ENCODE measurements around the gene FOXRED2.
A peak's percentile ranks its signal among the peaks of the same experiment; 100 is the strongest.
"Not testable (repeated sequence)": the region's sequence is repeated elsewhere in the genome, so short reads cannot be mapped to it uniquely, and the experiment has no call there.

The FOXRED2 gene

GRCh38 chr22:36532466-36532865 is 25.6 kb upstream of the FOXRED2 start:
- TF ChIP-seq CTCF (IDR thresholded peaks at IDR 0.05; ENCODE audit: extremely low read depth, missing control alignments): no peak

GRCh38 chr22:36528795-36529751 is 22.2 kb upstream of the FOXRED2 start, which contains the start of gene EIF3D:
EIF3D (minus strand) TSS chr22:36529166; CDS start chr22:36526121, 3,045 bp downstream.
- TF ChIP-seq CTCF (IDR thresholded peaks at IDR 0.05; ENCODE audit: extremely low read depth, missing control alignments): no peak

More at GRCh38 chr22:36532466-36532865, 25.6 kb upstream of the FOXRED2 start:
- DNase-seq (ENCODE audit: low spot score): no peak

GRCh38 chr22:36528341-36528740 is 21.5 kb upstream of the FOXRED2 start:
- TF ChIP-seq CTCF (IDR thresholded peaks at IDR 0.05; ENCODE audit: extremely low read depth, missing control alignments): no peak
- DNase-seq (ENCODE audit: low spot score): no peak

More at GRCh38 chr22:36528795-36529751, 22.2 kb upstream of the FOXRED2 start, which contains the start of gene EIF3D:
- peak; percentile 89 for DNase-seq (ENCODE audit: low spot score)

- DNase-seq (ENCODE audit: low spot score): no peak
- no peak for TF ChIP-seq CTCF (IDR thresholded peaks at IDR 0.05; ENCODE audit: extremely low read depth, missing control alignments)
Observed at GRCh38 chr22:36522662-36523061, 15.8 kb upstream of the FOXRED2 start.

- no peak for TF ChIP-seq CTCF (IDR thresholded peaks at IDR 0.05; ENCODE audit: extremely low read depth, missing control alignments)
- no peak for DNase-seq (ENCODE audit: low spot score)
Observed at GRCh38 chr22:36520423-36520822, 13.6 kb upstream of the FOXRED2 start.

GRCh38 chr22:36519906-36520305 is 13.1 kb upstream of the FOXRED2 start:
- not testable (repeated sequence) for DNase-seq (ENCODE audit: low spot score)

- no peak for TF ChIP-seq CTCF (IDR thresholded peaks at IDR 0.05; ENCODE audit: extremely low read depth, missing control alignments)
- no peak for DNase-seq (ENCODE audit: low spot score)
Observed at GRCh38 chr22:36514766-36515165, 7.9 kb upstream of the FOXRED2 start.
